NCI-H345 (cell line): Measurements from ENCODE around the gene C16orf96.

Experiments
- DNase-seq: peaks from one replicate; lab custom pipeline; 2025; lab: John Stamatoyannopoulos, UW

C16orf96 gene

GRCh38 chr16:4601036-4601863 is 45.1 kb downstream of the C16orf96 start:
- no peak for DNase-seq

GRCh38 chr16:4601864-4602186 is 45.7 kb downstream of the C16orf96 start:
- no peak for DNase-seq

- no peak for DNase-seq
Observed at GRCh38 chr16:4602331-4602730, 46.2 kb downstream of the C16orf96 start.

- no peak for DNase-seq
Observed at GRCh38 chr16:4603624-4604170, 47.6 kb downstream of the C16orf96 start.

GRCh38 chr16:4604401-4604800 is 48.3 kb downstream of the C16orf96 start:
- no peak for DNase-seq

GRCh38 chr16:4606354-4606753 is 50.2 kb downstream of the C16orf96 start:
- peak; percentile 85 for DNase-seq

GRCh38 chr16:4607841-4608703 is 51.9 kb downstream of the C16orf96 start:
- no peak for DNase-seq

GRCh38 chr16:4608704-4608980 is 52.5 kb downstream of the C16orf96 start:
- DNase-seq = no peak

- DNase-seq = no peak
Observed at GRCh38 chr16:4609200-4610010, 53.3 kb downstream of the C16orf96 start.

GRCh38 chr16:4610011-4611005 is 54.2 kb downstream of the C16orf96 start:
- no peak for DNase-seq

GRCh38 chr16:4611337-4612021 is 55.3 kb downstream of the C16orf96 start:
- no peak for DNase-seq

- DNase-seq = no peak
Observed at GRCh38 chr16:4612474-4612931, 56.4 kb downstream of the C16orf96 start.

- DNase-seq = no peak
Observed at GRCh38 chr16:4612977-4613635, 57.0 kb downstream of the C16orf96 start.

GRCh38 chr16:4613636-4614570 is 57.8 kb downstream of the C16orf96 start:
- DNase-seq = peak; percentile 38

- DNase-seq = peak; percentile 94
Observed at GRCh38 chr16:4614571-4615383, 58.6 kb downstream of the C16orf96 start, which contains the start of gene UBALD1. Gene UBALD1 (minus strand): TSS chr16:4614888. CDS start chr16:4614797, 91 bp downstream.

GRCh38 chr16:4615384-4616046 is 59.4 kb downstream of the C16orf96 start:
- DNase-seq = no peak
